ENCODE data around the gene TNIP2.
"Not testable (repeated sequence)": the region's sequence is repeated elsewhere in the genome, so short reads cannot be mapped to it uniquely, and the experiment has no call there.

The TNIP2 gene

DNA sequence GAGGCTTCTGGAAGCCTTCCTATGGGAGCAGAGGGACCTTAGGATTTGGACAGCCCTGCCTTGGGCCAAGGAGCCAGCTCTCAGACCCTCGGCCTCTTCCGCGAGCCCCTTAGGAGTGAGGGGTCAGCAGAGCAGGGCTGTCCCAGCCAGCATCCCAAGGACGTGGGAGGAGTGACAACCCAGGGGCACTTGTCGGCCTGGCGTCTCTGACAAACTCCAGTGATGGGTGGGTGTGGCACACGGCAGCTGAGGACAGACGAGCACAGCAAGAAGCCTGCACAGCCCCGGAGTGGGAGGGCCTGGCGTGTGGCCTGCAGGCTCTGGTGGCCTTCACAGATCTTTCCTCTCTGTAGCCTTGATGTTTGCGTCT, 11.6 kb upstream of the TNIP2 start:
- DNase-seq, result no peak

DNA sequence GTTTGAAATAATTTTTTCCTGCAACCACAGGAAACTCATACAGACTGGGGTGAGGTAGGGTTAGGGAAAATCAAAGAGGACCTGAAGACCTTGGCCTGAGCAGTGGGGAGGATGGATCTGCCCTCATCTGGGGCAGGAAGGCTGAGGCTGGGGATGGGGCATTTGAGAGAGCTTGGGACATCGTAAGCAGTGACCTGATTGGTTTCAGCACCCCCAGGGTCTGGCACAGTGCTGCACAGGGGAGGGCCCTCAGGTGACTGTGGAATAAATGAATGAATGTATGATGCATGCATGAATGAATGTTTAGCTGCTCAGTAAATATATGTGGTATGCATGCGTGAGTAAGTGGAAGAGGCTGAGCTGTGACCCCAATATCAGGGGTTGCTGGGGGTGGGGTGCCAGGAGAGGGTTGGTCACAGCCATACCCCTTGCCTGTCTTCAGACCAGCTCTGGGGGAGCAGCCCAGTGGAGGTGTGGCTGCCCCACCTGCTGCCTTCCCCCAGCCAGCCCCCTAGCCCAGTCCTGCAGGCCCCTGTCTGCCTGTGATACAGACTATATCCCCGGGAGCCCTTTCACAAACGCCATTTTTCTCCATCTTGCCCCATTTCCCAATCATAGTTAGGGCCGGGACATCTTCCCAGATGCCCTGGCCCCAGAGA, 11.0 kb upstream of the TNIP2 start:
- DNase-seq, result no peak

DNA sequence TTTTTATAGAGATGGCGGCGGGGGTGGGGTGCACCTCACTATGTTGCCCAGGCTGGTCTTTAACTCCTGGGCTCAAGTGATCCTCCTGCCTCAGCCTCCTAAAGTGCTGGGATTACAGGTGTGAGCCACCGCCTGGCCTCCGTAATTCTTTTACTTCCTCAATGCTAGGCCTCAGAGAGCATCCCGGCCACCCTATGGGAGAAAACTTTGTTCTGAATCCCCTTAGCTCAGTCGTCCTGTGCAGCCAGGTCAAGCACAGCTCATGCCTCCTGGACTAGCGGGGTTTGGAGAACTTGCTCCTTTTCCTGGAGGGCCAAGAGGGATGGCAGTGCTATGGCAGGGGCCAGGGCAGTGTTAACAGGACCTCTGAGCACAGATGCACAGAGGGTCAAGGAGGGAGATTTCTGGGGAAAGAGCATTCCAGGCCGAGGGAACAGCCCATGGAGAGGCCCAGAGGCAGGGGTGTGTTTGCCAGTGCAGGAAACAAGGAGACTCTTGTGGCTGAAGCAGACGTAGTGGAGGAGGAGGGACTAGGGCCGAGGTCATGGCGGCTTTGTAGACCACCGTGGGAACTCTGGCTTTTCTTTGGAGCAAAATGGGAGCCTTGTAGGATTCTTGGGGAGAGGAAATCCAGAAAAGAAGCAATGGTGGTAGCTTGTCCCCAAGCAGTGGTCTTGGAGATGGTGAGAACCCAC, 9.8 kb upstream of the TNIP2 start:
- DNase-seq, result no peak

- DNase-seq, result no peak
Observed at GRCh38 chr4:2763511-2763967, 7.4 kb upstream of the TNIP2 start.

DNA sequence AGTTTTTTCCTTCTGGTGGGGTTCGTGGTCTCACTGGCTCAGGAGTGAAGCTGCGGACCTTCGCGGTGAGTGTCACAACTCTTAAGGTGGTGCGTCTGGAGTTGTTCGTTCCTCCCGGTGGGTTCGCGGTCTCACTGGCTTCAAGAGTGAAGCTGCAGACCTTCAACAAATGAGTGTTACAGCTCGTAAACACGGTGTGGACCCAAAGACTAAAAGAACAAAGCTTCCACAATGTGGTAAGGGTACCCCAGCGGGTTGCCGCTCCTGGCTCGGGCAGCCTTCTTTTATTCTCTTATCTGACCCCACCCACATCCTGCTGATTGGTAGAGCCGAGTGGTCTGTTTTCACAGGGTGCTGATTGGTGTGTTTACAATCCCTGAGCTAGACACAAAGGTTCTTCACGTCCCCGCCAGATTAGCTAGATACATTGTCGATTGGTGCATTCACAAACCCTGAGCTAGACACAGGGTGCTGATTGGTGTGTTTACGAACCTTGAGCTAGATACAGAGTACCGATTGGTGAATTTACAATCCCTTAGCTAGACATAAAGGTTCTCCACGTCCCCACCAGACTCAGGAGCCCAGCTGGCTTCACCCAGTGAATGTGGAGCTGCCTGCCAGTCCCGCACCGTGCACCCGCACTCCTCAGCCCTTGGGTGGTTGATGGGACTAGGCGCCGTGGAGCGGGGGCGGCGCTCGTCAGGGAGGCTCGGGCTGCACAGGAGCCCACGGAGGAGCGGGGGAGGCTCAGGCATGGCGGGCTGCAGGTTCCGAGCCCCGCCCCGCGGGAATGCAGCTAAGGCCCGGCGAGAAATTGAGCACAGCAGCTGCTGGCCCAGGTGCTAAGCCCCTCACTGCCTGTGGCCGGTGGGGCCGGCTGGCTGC, 6.6 kb upstream of the TNIP2 start:
- not testable (repeated sequence) for DNase-seq

- no peak for DNase-seq
Observed at GRCh38 chr4:2762048-2762447, 5.9 kb upstream of the TNIP2 start.

DNA sequence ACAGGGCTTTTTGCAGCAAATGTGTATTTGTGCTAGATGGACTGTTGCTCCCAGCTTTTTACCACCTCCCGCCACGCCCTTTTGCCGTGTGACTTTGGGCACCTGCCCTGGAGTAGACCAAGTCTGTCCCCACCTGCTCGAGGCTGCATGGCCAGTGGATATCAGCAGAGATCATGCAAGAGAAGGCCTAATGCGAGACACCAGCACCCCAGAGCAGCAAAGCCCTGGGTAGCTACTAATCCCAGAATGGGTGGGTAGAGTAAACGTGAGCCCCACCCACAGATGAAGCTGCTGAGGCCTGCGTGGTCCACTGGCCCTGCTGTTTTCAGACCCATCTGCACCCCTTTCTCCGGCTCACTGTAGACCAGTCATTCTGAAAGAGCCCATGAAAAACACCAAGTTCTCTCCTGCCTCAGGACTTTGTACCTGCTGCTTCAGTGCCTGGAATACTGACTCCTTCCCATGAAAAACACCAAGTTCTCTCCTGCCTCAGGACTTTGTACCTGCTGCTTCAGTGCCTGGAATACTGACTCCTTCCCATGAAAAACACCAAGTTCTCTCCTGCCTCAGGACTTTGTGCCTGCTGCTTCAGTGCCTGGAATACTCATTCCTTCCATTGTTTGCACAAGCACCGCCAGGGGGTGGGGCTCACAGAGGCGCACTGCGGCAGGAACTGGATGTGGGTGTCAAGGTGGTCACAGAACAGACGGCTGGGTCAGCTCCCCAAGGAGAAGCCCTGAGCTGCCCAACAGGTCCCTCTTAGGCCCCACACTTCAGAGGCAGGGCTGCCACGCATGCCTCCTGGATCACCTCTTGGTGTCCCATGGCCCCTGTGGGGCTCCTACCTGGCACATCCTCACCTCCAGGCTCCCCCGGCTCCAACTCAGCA, 5.1 kb upstream of the TNIP2 start:
- DNase-seq, result no peak

DNA sequence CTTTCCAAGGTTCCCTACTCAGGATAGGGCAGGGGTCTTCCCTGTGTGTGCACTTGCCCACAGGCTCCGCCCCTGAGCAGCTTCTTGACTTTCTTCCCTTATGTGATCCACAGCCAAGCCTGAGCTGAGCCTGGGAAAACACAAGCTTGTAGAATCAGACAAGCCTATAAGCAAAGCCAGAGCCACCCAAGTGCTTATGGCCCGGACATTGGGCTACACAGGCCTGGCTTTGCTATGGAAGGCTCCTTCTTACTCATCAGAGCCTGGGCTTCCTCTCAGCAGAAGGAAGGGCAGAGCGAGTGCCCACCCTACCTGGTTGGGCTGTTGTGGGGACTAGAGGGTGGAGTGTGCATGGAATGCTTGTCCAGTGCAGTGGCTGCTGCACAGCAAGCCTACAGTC, 1.3 kb upstream of the TNIP2 start:
- no peak for DNase-seq

- no peak for DNase-seq
Observed at GRCh38 chr4:2756691-2757350, 685 bp upstream of the TNIP2 start.

- no peak for DNase-seq
Observed at GRCh38 chr4:2754848-2755819, 1.0 kb downstream of the TNIP2 start.

GRCh38 chr4:2753436-2753835, 2.7 kb downstream of the TNIP2 start:
- DNase-seq, result no peak

DNA sequence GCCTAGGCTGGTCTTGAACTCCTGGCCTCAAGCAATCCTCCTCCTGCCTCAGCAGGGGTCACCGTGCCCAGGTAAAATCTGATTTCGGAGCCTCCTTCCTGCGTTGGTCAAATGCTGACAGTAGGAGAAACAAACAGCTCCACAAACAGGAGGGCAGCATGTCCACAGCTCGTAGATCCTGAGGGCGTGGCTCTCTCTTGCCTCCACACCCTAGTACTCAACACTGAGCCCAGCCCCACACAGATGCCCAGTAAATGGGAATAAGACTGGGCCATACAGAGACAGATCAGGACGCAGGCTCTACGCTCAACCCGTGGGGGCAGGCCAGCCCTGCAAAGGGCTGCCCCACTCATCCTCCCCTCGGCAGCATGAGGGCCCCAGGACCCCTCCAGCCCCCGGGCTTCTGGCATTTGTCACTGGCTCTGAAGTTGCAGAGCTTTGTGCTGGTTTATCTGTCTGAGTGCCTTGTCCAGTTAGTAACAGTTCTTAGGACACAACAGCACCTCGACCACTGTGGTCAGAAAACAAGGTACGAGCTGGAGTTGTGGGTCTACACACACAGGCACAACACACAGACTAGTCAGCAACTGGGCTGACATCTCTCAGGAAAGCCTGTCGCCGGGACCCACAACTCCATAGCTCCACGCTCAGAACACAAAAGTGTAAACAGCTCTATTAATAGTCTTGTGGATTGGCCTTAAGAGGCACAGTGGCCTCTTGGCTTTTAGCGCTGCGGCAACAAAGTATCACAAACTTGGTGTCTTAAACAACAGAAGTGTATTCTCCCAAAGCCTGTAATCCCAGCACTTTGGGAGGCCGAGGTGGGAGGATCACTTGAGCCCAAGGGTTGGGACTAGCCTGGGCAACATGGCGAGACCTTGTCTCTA, 5.2 kb downstream of the TNIP2 start:
- no peak for DNase-seq

- DNase-seq, result no peak
Observed at GRCh38 chr4:2746891-2747695, 9.0 kb downstream of the TNIP2 start.

DNA sequence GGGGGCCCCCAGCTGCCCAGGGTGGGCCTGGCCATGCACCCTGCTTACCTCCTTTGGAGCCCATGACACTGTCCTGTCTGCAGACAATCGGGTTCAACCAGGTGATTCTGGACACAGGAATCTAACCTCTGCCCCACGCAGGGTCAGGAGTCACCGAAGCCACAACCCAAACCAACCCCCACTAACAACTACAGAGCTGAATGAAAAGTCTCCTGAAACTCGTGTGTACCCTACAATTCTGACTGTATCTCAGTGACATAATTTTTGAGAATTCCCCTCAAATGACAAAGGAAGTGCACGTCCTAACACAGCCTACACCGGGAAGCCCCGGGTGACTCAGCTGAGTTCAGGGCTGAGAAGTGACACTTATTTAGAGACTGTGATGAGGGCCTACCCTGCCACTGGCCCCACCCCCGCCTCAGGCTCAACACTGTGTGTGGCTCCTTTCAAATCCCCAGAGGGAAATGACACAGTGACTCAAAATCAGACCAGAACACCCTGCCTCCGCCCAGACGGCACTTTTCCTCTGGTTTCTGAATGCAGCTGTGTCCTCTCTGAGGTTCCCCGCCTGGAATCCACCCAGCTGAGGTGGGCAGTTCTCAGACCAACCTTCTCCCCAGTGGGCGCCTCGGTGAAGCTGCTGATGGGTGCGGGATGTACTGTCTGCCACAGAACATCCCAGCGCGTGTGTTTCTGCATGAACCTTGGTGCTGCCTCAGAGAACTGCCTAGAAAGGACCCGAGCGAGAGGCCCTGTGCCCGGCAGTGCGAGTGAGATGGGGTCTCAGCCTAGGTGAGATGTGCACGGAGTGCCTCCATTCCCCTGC, 9.9 kb downstream of the TNIP2 start:
- DNase-seq, result peak; percentile 30 to 68 (median 54)

GRCh38 chr4:2745516-2745915, 10.6 kb downstream of the TNIP2 start:
- DNase-seq, result no peak

- DNase-seq, result no peak
Observed at GRCh38 chr4:2744576-2745270, 11.4 kb downstream of the TNIP2 start.

Measured in activated naive CD4-positive, alpha-beta T cell (primary cell).